Loucy (cell line): ENCODE data around the gene KCNJ18.
"Not testable (repeated sequence)": the region's sequence is repeated elsewhere in the genome, so short reads cannot be mapped to it uniquely, and the experiment has no call there.

Source experiments
- EZH2phosphoT487 ChIP-seq: fragments of 200-600 bp; IDR thresholded peaks from 2 replicates; pipeline ENCODE4 v1.6.1; 2018; ENCODE audit warnings: antibody characterized with exemption, mild to moderate bottlenecking, moderate library complexity, borderline replicate concordance
- TF ChIP-seq, protein P1 (sequence below): fragments of 200-600 bp; sonication (generic); conservative IDR thresholded peaks from 2 replicates; pipeline ENCODE4 v1.5.1; 2014; ENCODE audit warnings: mild to moderate bottlenecking, antibody characterized with exemption, low read length

DNA sequence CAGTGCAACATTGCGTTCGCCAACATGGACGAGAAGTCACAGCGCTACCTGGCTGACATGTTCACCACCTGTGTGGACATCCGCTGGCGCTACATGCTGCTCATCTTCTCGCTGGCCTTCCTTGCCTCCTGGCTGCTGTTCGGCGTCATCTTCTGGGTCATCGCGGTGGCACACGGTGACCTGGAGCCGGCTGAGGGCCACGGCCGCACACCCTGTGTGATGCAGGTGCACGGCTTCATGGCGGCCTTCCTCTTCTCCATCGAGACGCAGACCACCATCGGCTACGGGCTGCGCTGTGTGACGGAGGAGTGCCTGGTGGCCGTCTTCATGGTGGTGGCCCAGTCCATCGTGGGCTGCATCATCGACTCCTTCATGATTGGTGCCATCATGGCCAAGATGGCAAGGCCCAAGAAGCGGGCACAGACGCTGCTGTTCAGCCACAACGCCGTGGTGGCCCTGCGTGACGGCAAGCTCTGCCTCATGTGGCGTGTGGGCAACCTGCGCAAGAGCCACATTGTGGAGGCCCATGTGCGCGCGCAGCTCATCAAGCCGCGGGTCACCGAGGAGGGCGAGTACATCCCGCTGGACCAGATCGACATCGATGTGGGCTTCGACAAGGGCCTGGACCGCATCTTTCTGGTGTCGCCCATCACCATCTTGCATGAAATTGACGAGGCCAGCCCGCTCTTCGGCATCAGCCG is 10.8 kb downstream of the KCNJ18 start:
- TF ChIP-seq, protein P1, sequence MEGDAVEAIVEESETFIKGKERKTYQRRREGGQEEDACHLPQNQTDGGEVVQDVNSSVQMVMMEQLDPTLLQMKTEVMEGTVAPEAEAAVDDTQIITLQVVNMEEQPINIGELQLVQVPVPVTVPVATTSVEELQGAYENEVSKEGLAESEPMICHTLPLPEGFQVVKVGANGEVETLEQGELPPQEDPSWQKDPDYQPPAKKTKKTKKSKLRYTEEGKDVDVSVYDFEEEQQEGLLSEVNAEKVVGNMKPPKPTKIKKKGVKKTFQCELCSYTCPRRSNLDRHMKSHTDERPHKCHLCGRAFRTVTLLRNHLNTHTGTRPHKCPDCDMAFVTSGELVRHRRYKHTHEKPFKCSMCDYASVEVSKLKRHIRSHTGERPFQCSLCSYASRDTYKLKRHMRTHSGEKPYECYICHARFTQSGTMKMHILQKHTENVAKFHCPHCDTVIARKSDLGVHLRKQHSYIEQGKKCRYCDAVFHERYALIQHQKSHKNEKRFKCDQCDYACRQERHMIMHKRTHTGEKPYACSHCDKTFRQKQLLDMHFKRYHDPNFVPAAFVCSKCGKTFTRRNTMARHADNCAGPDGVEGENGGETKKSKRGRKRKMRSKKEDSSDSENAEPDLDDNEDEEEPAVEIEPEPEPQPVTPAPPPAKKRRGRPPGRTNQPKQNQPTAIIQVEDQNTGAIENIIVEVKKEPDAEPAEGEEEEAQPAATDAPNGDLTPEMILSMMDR, result not testable (repeated sequence)
- not testable (repeated sequence) for TF ChIP-seq EZH2phosphoT487
